Measurements from ENCODE around the gene ATXN1. TPM values are rescaled to one million over a fixed set of nuclear protein-coding genes. Genes with fewer than 3 reads are reported as not detected.

ATXN1 gene
- total and polyA plus RNA-seq, 2 experiments from 2014 or later = 4.8 to 9.1 TPM

DNA sequence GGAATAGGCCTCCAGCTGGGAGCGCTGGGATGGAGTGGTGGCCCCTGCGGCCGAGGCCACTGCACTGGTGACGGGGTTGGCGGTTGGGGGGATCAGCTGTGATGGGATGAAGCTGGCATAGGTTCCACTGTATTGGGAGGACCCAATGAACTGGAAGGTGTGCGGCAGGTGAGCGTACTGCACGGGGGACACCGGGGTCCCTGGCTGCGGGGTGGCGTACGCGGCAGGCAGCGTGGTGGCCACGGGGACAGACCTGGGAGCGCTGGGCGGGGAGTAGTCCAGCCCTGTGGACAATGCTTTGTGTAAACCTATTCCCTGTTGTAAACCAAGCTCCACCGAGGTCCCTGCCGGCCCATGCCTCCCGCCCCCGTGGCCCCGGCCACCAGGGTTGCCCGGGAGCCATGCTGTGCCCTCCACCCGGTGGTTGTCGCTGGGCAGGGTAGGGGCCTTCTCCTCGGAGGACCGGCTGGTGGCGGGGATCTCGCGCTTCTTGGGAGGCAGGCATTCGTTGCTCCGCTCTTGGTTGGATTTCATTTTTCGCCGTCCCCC, 433.4 kb downstream of the ATXN1 start:
- no peaks in the 10 kb centered on the region for H3K79me2 ChIP-seq (replicated peaks; ENCODE audit: insufficient read depth)
- H3K27ac ChIP-seq (ENCODE audit: low read depth) = no peak overlapping the region
- Mint-ChIP-seq H3K36me3 (ENCODE audit: low read depth) (no peaks in the 10 kb centered on the region; the same call in 2 of the 3 replicates), H3K27me3 (ENCODE audit: insufficient read depth, low read depth, poor library complexity) (peaks cover 14% of the 10 kb centered on the region), H3K4me1 (peaks cover 23% of the 10 kb centered on the region), H3K4me3 (no peak overlapping the region), H3K27ac (no peak overlapping the region), H3K9me3 (no peaks in the 10 kb centered on the region; the same call in 2 of the 3 replicates)
- no peaks in the 10 kb centered on the region for H3K9me2 ChIP-seq (ENCODE audit: insufficient read depth)
- H2AFZ ChIP-seq = no peak overlapping the region
- H3F3A ChIP-seq (replicated peaks; ENCODE audit: low read depth) = peaks cover 5% of the 10 kb centered on the region; the same call in 1 of the 2 replicates
- no peaks in the 10 kb centered on the region for H3K36me3 ChIP-seq (ENCODE audit: insufficient read depth)
- H3K4me2 ChIP-seq = no peak overlapping the region
- TF ChIP-seq, protein P1, sequence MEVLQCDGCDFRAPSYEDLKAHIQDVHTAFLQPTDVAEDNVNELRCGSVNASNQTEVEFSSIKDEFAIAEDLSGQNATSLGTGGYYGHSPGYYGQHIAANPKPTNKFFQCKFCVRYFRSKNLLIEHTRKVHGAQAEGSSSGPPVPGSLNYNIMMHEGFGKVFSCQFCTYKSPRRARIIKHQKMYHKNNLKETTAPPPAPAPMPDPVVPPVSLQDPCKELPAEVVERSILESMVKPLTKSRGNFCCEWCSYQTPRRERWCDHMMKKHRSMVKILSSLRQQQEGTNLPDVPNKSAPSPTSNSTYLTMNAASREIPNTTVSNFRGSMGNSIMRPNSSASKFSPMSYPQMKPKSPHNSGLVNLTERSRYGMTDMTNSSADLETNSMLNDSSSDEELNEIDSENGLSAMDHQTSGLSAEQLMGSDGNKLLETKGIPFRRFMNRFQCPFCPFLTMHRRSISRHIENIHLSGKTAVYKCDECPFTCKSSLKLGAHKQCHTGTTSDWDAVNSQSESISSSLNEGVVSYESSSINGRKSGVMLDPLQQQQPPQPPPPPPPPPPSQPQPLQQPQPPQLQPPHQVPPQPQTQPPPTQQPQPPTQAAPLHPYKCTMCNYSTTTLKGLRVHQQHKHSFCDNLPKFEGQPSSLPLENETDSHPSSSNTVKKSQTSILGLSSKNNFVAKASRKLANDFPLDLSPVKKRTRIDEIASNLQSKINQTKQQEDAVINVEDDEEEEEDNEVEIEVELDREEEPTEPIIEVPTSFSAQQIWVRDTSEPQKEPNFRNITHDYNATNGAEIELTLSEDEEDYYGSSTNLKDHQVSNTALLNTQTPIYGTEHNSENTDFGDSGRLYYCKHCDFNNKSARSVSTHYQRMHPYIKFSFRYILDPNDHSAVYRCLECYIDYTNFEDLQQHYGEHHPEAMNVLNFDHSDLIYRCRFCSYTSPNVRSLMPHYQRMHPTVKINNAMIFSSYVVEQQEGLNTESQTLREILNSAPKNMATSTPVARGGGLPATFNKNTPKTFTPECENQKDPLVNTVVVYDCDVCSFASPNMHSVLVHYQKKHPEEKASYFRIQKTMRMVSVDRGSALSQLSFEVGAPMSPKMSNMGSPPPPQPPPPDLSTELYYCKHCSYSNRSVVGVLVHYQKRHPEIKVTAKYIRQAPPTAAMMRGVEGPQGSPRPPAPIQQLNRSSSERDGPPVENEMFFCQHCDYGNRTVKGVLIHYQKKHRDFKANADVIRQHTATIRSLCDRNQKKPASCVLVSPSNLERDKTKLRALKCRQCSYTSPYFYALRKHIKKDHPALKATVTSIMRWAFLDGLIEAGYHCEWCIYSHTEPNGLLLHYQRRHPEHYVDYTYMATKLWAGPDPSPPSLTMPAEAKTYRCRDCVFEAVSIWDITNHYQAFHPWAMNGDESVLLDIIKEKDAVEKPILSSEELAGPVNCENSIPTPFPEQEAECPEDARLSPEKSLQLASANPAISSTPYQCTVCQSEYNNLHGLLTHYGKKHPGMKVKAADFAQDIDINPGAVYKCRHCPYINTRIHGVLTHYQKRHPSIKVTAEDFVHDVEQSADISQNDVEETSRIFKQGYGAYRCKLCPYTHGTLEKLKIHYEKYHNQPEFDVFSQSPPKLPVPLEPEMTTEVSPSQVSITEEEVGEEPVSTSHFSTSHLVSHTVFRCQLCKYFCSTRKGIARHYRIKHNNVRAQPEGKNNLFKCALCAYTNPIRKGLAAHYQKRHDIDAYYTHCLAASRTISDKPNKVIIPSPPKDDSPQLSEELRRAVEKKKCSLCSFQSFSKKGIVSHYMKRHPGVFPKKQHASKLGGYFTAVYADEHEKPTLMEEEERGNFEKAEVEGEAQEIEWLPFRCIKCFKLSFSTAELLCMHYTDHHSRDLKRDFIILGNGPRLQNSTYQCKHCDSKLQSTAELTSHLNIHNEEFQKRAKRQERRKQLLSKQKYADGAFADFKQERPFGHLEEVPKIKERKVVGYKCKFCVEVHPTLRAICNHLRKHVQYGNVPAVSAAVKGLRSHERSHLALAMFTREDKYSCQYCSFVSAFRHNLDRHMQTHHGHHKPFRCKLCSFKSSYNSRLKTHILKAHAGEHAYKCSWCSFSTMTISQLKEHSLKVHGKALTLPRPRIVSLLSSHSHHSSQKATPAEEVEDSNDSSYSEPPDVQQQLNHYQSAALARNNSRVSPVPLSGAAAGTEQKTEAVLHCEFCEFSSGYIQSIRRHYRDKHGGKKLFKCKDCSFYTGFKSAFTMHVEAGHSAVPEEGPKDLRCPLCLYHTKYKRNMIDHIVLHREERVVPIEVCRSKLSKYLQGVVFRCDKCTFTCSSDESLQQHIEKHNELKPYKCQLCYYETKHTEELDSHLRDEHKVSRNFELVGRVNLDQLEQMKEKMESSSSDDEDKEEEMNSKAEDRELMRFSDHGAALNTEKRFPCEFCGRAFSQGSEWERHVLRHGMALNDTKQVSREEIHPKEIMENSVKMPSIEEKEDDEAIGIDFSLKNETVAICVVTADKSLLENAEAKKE (CRISPR knock-in tag; IDR thresholded peaks at IDR 0.05) = no peak
- no peak for TF ChIP-seq EZH2phosphoT487 (IDR thresholded peaks at IDR 0.05; ENCODE audit: unreplicated experiment)
- TF ChIP-seq, protein P2, sequence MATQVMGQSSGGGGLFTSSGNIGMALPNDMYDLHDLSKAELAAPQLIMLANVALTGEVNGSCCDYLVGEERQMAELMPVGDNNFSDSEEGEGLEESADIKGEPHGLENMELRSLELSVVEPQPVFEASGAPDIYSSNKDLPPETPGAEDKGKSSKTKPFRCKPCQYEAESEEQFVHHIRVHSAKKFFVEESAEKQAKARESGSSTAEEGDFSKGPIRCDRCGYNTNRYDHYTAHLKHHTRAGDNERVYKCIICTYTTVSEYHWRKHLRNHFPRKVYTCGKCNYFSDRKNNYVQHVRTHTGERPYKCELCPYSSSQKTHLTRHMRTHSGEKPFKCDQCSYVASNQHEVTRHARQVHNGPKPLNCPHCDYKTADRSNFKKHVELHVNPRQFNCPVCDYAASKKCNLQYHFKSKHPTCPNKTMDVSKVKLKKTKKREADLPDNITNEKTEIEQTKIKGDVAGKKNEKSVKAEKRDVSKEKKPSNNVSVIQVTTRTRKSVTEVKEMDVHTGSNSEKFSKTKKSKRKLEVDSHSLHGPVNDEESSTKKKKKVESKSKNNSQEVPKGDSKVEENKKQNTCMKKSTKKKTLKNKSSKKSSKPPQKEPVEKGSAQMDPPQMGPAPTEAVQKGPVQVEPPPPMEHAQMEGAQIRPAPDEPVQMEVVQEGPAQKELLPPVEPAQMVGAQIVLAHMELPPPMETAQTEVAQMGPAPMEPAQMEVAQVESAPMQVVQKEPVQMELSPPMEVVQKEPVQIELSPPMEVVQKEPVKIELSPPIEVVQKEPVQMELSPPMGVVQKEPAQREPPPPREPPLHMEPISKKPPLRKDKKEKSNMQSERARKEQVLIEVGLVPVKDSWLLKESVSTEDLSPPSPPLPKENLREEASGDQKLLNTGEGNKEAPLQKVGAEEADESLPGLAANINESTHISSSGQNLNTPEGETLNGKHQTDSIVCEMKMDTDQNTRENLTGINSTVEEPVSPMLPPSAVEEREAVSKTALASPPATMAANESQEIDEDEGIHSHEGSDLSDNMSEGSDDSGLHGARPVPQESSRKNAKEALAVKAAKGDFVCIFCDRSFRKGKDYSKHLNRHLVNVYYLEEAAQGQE (IDR thresholded peaks at IDR 0.05; ENCODE audit: unreplicated experiment) = no peak
- TF ChIP-seq CTCF (conservative IDR thresholded peaks at IDR 0.05; ENCODE audit: low read depth in 2 of 2) = no peak
- no peak for TF ChIP-seq STAT1 (IDR thresholded peaks at IDR 0.05; ENCODE audit: unreplicated experiment)
- TF ChIP-seq, protein P3, sequence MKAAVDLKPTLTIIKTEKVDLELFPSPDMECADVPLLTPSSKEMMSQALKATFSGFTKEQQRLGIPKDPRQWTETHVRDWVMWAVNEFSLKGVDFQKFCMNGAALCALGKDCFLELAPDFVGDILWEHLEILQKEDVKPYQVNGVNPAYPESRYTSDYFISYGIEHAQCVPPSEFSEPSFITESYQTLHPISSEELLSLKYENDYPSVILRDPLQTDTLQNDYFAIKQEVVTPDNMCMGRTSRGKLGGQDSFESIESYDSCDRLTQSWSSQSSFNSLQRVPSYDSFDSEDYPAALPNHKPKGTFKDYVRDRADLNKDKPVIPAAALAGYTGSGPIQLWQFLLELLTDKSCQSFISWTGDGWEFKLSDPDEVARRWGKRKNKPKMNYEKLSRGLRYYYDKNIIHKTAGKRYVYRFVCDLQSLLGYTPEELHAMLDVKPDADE (IDR thresholded peaks at IDR 0.05) = no peak
- no peak for TF ChIP-seq POLR2AphosphoS5 (IDR thresholded peaks at IDR 0.05; ENCODE audit: low read depth)
- TF ChIP-seq NANOG (IDR thresholded peaks at IDR 0.05; ENCODE audit: borderline replicate concordance) = no peak
- no peak for TF ChIP-seq JUNB (IDR thresholded peaks at IDR 0.05; ENCODE audit: unreplicated experiment)
- TF ChIP-seq EZH2 (IDR thresholded peaks at IDR 0.05; ENCODE audit: low read depth, unreplicated experiment) = no peak
- no peak for TF ChIP-seq ZNF331 (CRISPR knock-in tag; IDR thresholded peaks at IDR 0.05; ENCODE audit: low read depth)
- TF ChIP-seq ZNF114 (CRISPR knock-in tag; IDR thresholded peaks at IDR 0.05) = no peak
- no peak for TF ChIP-seq CREB1 (CRISPR knock-in tag; IDR thresholded peaks at IDR 0.05; ENCODE audit: low read depth)
- DNase-seq (ENCODE audit: low spot score) (no peak), ATAC-seq (no peak)
- H3K4me1 ChIP-seq (ENCODE audit: insufficient read depth) = peaks cover 9% of the 10 kb centered on the region
- no peaks in the 10 kb centered on the region for H4K20me1 ChIP-seq (replicated peaks; ENCODE audit: insufficient read depth)
- H3K4me3 ChIP-seq = no peak overlapping the region
- no peaks in the 10 kb centered on the region for H3K27me3 ChIP-seq (ENCODE audit: insufficient read depth)

Data from GM23338 (cell line).